H1 (cell line): ENCODE measurements around the gene STK11. TPM values are rescaled to one million over a fixed set of nuclear protein-coding genes. Genes with fewer than 3 reads are reported as not detected.

ENCODE experiments used
- CTCF ChIA-PET: fragments of 300-600 bp; sonication (Branson Sonifier 250); formaldehyde crosslinking; loops from one replicate; lab custom pipeline; 2021; ENCODE audit not compliant: partially characterized antibody; lab: Charles Lee
- POLR2A ChIA-PET: fragments of 300-600 bp; sonication (Branson Sonifier 250); formaldehyde crosslinking; loops from one replicate; lab custom pipeline; 2021; ENCODE audit warnings: inconsistent platforms; ENCODE audit not compliant: partially characterized antibody; lab: Charles Lee
- DNase-seq, 2 experiments: peaks; one replicate each; pipeline versions ENCODE4 v3.0.0 to v3.0.0-alpha.2; 2010 to 2022; ENCODE audit warnings: low spot score in 2 of 2, low read depth in 1 of 2, mixed read lengths in 1 of 2
- FAIRE-seq: peaks from 2 replicates; lab custom pipeline; 2011; peaks lifted over from hg19 to GRCh38; lab: Jason Lieb, UNC
- H2AFZ ChIP-seq: 2 replicates; pipeline ENCODE4 v1.8.1; 2012; ENCODE audit warnings: low read length, inconsistent platforms
- H2AK5ac ChIP-seq: 2 replicates; pipeline ENCODE4 v1.6.1; 2013; ENCODE audit warnings: low read depth, low read length
- H2BK120ac ChIP-seq: replicated peaks from 2 replicates; pipeline ENCODE3; 2013; ENCODE audit warnings: low read depth, low read length, inconsistent platforms
- H2BK12ac ChIP-seq: 2 replicates; pipeline ENCODE4 v1.6.1; 2013; ENCODE audit warnings: low read depth, low read length
- H2BK15ac ChIP-seq: 2 replicates; pipeline ENCODE4 v1.6.1; 2013; ENCODE audit warnings: low read length
- H2BK20ac ChIP-seq: 2 replicates; pipeline ENCODE4 v1.6.1; 2013; ENCODE audit warnings: low read length
- H2BK5ac ChIP-seq: 2 replicates; pipeline ENCODE4 v1.6.1; 2013; ENCODE audit warnings: low read depth, low read length
- H3K14ac ChIP-seq: 2 replicates; pipeline ENCODE4 v1.6.1; 2013; ENCODE audit warnings: inconsistent platforms; ENCODE audit not compliant: insufficient read length
- H3K18ac ChIP-seq: 2 replicates; pipeline ENCODE4 v1.6.1; 2013; ENCODE audit warnings: low read length; ENCODE audit errors: extremely low read depth
- H3K23ac ChIP-seq: 2 replicates; pipeline ENCODE4 v1.6.1; 2013; ENCODE audit warnings: inconsistent platforms; ENCODE audit not compliant: insufficient read length
- H3K23me2 ChIP-seq: 2 replicates; pipeline ENCODE4 v1.6.1; 2013; ENCODE audit warnings: low read depth, low read length
- H3K27ac ChIP-seq: 2 replicates; pipeline ENCODE4 v1.6.1; 2011; ENCODE audit warnings: low read depth, low read length, inconsistent platforms
- H3K27me3 ChIP-seq, 4 experiments: replicated peaks in 1 of 4; 1 replicate in 1 of 4; 2 replicates in 3 of 4; pipeline versions ENCODE4 v1.6.1 to v1.8.1; 2011 to 2013; ENCODE audit warnings: low read length in 3 of 4, mild to moderate bottlenecking in 3 of 4, inconsistent platforms in 2 of 4, mixed read lengths in 2 of 4, moderate library complexity in 1 of 4; ENCODE audit not compliant: control insufficient read depth in 3 of 4, insufficient read depth in 3 of 4; ENCODE audit errors: extremely low read depth in 1 of 4
- H3K36me3 ChIP-seq, 4 experiments: 2 replicates each; pipeline versions ENCODE4 v1.6.1 to v1.8.1; 2011 to 2013; ENCODE audit warnings: mild to moderate bottlenecking in 4 of 4, low read length in 3 of 4, moderate library complexity in 2 of 4, control low read depth in 1 of 4, inconsistent platforms in 1 of 4; ENCODE audit not compliant: insufficient read depth in 4 of 4, control insufficient read depth in 2 of 4
- H3K4ac ChIP-seq: replicated peaks from 2 replicates; pipeline ENCODE3; 2013; ENCODE audit warnings: low read length, low read depth, mixed read lengths, inconsistent platforms; ENCODE audit not compliant: insufficient read length
- H3K4me1 ChIP-seq, 4 experiments: replicated peaks in 1 of 4; 1 replicate in 1 of 4; 2 replicates in 3 of 4; pipeline versions ENCODE4 v1.6.1 to v1.8.1; 2011 to 2013; ENCODE audit warnings: low read length in 3 of 4, inconsistent platforms in 2 of 4, mixed read lengths in 1 of 4; ENCODE audit not compliant: insufficient read depth in 4 of 4, control insufficient read depth in 3 of 4
- H3K4me2 ChIP-seq, 2 experiments: 2 replicates each; pipeline versions ENCODE4 v1.6.1 to v1.8.1; 2011 to 2013; ENCODE audit warnings: low read depth in 2 of 2, low read length in 2 of 2, control low read depth in 1 of 2, inconsistent platforms in 1 of 2, mild to moderate bottlenecking in 1 of 2; ENCODE audit not compliant: insufficient read depth in 1 of 2
- H3K4me3 ChIP-seq, 4 experiments: fragments of 200-600, 300-600 bp in 1 of 4; sonication (generic), shearing (Covaris generic), sonication (Bioruptor Twin) in 1 of 4; 2 replicates each; pipeline versions ENCODE4 v1.5.1 to v1.8.1; 2011 to 2016; ENCODE audit warnings: low read length in 4 of 4, low read depth in 3 of 4, control low read depth in 2 of 4, inconsistent platforms in 2 of 4, mild to moderate bottlenecking in 2 of 4, mixed read lengths in 1 of 4, moderate library complexity in 1 of 4; ENCODE audit not compliant: insufficient read depth in 2 of 4; ENCODE audit errors: extremely low read depth in 1 of 4
- H3K56ac ChIP-seq: replicated peaks from 2 replicates; pipeline ENCODE3; 2013; ENCODE audit warnings: low read depth, mild to moderate bottlenecking, mixed read lengths, low read length, inconsistent platforms; ENCODE audit not compliant: insufficient read length
- H3K79me1 ChIP-seq: 2 replicates; pipeline ENCODE4 v1.6.1; 2013; ENCODE audit warnings: low read depth, low read length, control low read depth
- H3K79me2 ChIP-seq, 2 experiments: 2 replicates each; pipeline versions ENCODE4 v1.6.1 to v1.8.1; 2012 to 2013; ENCODE audit warnings: low read length in 2 of 2, mild to moderate bottlenecking in 2 of 2, inconsistent platforms in 1 of 2; ENCODE audit not compliant: insufficient read depth in 2 of 2, control insufficient read depth in 1 of 2
- H3K9ac ChIP-seq, 4 experiments: replicated peaks in 1 of 4; 1 replicate in 1 of 4; 2 replicates in 3 of 4; pipeline versions ENCODE4 v1.6.1 to v1.8.1; 2011 to 2013; ENCODE audit warnings: low read depth in 3 of 4, low read length in 3 of 4, control low read depth in 2 of 4, mild to moderate bottlenecking in 2 of 4, moderate library complexity in 2 of 4, inconsistent platforms in 1 of 4; ENCODE audit errors: extremely low read depth in 1 of 4
- H3K9me3 ChIP-seq, 2 experiments: 2 replicates each; pipeline versions ENCODE4 v1.6.1 to v1.8.1; 2012 to 2013; ENCODE audit warnings: mild to moderate bottlenecking in 2 of 2, moderate library complexity in 2 of 2, control low read depth in 1 of 2, inconsistent platforms in 1 of 2, low read depth in 1 of 2, low read length in 1 of 2, mixed read lengths in 1 of 2; ENCODE audit not compliant: insufficient read depth in 2 of 2
- H4K20me1 ChIP-seq, 2 experiments: replicated peaks in 1 of 2; 2 replicates each; pipeline versions ENCODE3 to v1.8.1; 2011 to 2013; ENCODE audit warnings: inconsistent platforms in 2 of 2, low read length in 2 of 2, mild to moderate bottlenecking in 1 of 2; ENCODE audit not compliant: insufficient read depth in 2 of 2, control insufficient read depth in 1 of 2
- H4K5ac ChIP-seq: 2 replicates; pipeline ENCODE4 v1.6.1; 2013; ENCODE audit warnings: low read length, low read depth, mixed read lengths, inconsistent platforms; ENCODE audit not compliant: insufficient read length
- H4K8ac ChIP-seq: 2 replicates; pipeline ENCODE4 v1.8.0; 2013; ENCODE audit warnings: mild to moderate bottlenecking, moderate library complexity, low read length, inconsistent platforms; ENCODE audit not compliant: insufficient read depth; ENCODE audit errors: extremely low read depth
- H4K91ac ChIP-seq: replicated peaks from 2 replicates; pipeline ENCODE3; 2013; ENCODE audit warnings: low read length, mixed read lengths, inconsistent platforms; ENCODE audit not compliant: insufficient read length
- CBX5 ChIP-seq: fragments of 300-800, 300-1000 bp; sonication (generic); IDR thresholded peaks from 2 replicates; pipeline ENCODE4 v1.7.1; 2016; ENCODE audit warnings: antibody characterized with exemption, low read length, low read depth
- CHD1 ChIP-seq: IDR thresholded peaks from 2 replicates; pipeline ENCODE4 v1.6.1; 2012; ENCODE audit warnings: low read depth, low read length, improper control_type of control experiment
- EGR1 ChIP-seq: IDR thresholded peaks from 2 replicates; pipeline ENCODE4 v1.6.1; 2011; ENCODE audit warnings: low read depth, low read length, borderline replicate concordance
- GTF2F1 ChIP-seq: IDR thresholded peaks from 2 replicates; pipeline ENCODE4 v1.6.1; 2012; ENCODE audit warnings: low read depth, low read length, improper control_type of control experiment, borderline replicate concordance
- POLR2AphosphoS5 ChIP-seq: IDR thresholded peaks from 2 replicates; pipeline ENCODE4 v1.6.1; 2011; ENCODE audit warnings: low read depth, low read length
- POU5F1 ChIP-seq: IDR thresholded peaks from 2 replicates; pipeline ENCODE4 v1.6.1; 2011; ENCODE audit warnings: low read depth, mild to moderate bottlenecking, low read length, moderate library complexity
- RAD21 ChIP-seq, 2 experiments: IDR thresholded peaks in 1 of 2; conservative IDR thresholded peaks in 1 of 2; 2 replicates each; pipeline ENCODE4 v1.6.1; 2011; ENCODE audit warnings: low read depth in 2 of 2, low read length in 2 of 2, improper control_type of control experiment in 1 of 2, inconsistent platforms in 1 of 2, mild to moderate bottlenecking in 1 of 2, moderate library complexity in 1 of 2
- SIRT6 ChIP-seq: IDR thresholded peaks from one replicate; pipeline ENCODE4 v1.7.1; 2012; ENCODE audit warnings: low read length, inconsistent platforms
- TAF7 ChIP-seq: optimal IDR thresholded peaks from 2 replicates; pipeline ENCODE3; 2011; ENCODE audit warnings: low read depth, mild to moderate bottlenecking, inconsistent platforms, low read length, moderate library complexity, borderline replicate concordance
- TEAD4 ChIP-seq: IDR thresholded peaks from 2 replicates; pipeline ENCODE4 v1.6.1; 2012; ENCODE audit warnings: low read depth, low read length, inconsistent platforms, mixed read lengths
- WGBS, 2 experiments: shearing (Covaris generic) in 1 of 2; methylation state at CpG; one replicate each; pipeline versions ENCODE4 v1.1.6 to v1.1.7; 2013 to 2015; ENCODE audit warnings: low lambda C conversion rate in 2 of 2, mixed read lengths in 2 of 2, inconsistent platforms in 1 of 2, low coverage in 1 of 2, missing lambda C conversion rate in 1 of 2; ENCODE audit not compliant: insufficient replicate concordance in 2 of 2, insufficient coverage in 1 of 2, insufficient read length in 1 of 2; ENCODE audit errors: extremely low coverage in 1 of 2, missing lambda C conversion rate in 1 of 2; 5-methylcytosine and 5-hydroxymethylcytosine counted together
- polyA plus RNA-seq, 7 experiments: library from polyadenylated mRNA; depleted of rRNA in 3 of 7; stranded (reverse) in 5 of 7; unstranded in 2 of 7; fragments of >200 nt in 5 of 7; fragments of 200-250 nt in 2 of 7; gene quantifications; 1 replicate in 5 of 7; 2 replicates in 1 of 7; 4 replicates in 1 of 7; pipeline versions ENCODE4 v1.2.1 to v1.2.3, GENCODE V29; 2011 to 2013; ENCODE audit warnings: missing spikeins in 2 of 7, mixed read lengths in 2 of 7
- total RNA-seq: library from RNA; stranded (reverse); fragmentation: NEBNext Ultra II Directional; extraction: Animal tissue kit (Norgen Biotek cat#: 25700); gene quantifications from 2 replicates; pipeline ENCODE4 v1.2.1, GENCODE V29; 2021
- TF ChIP-seq, protein P1 (sequence below): IDR thresholded peaks from 2 replicates; pipeline ENCODE4 v1.6.1; 2012; ENCODE audit warnings: inconsistent platforms

STK11 gene
- total and polyA plus RNA-seq, 2 of the 8 experiments (the other 6 are each of a cell fraction or from before 2014, with no cell fraction given): 45.3 to 70.7 TPM

DNA sequence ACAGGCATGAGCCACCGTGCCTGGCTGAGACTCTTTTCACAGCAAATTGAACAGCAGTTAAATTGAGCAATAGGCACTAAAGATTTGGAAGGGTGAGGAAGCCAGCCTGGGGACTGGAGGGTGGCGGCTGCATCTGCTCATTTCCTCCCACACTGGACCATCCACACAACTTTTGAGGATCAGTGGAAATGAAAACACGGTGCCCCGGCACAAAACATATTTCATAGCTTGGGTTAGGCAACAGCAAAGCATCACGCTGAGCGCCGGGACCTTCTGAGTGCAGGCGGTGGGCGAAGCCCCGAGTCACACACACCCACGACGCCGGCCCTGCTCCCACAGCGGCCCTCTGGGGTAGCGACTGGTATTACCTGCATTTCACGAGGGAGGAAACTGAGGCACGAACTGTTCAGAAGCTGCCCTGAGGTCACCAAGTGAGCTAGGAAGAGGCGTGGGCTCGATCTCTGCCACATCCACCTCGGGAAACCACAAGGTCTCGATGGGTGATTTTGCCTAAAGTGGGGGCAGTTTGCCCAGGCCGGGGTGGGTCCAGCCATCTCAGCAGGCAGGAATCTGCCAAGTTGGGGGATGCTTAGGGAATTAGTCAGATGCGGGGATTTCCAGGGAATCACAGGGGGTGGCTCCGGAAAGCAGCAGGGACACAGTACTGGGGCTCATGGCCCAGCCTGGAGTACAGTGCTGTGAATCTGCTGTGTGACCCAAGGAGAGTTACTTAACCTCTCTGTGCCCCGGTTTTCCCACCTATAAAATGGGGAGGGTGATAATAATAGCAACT lies 28.1 kb upstream of the STK11 start:
- Histone ChIP-seq H2BK120ac (peak overlapping the region; percentile 64), H4K20me1 (no peaks in the 10 kb centered on the region), H3K56ac (no peak overlapping the region), H3K4me3 (no peak overlapping the region), H3K9me3 (no peaks in the 10 kb centered on the region), H3K79me1 (peaks cover 3% of the 10 kb centered on the region; the same call in 1 of the 2 replicates), H2AK5ac (no peak overlapping the region), H3K4me1 (peaks cover 3 to 18% (median 10%) of the 10 kb centered on the region in 4 experiments), H3K27me3 (no peaks in the 10 kb centered on the region), H4K8ac (no peak overlapping the region), H2BK5ac (no peak overlapping the region), H3K4me2 (no peak overlapping the region), H3K18ac (no peak overlapping the region), H3K79me2 (peaks cover 0 to 10% of the 10 kb centered on the region in 2 experiments; a peak in 1 of 4 replicates), H2BK12ac (peak overlapping the region; percentile 27; the same call in 1 of the 2 replicates), H2AFZ (no peak overlapping the region), H3K36me3 (no peaks in the 10 kb centered on the region), H3K4ac (no peak overlapping the region), H4K91ac (peak overlapping the region; percentile 5), H3K23me2 (peaks cover 11% of the 10 kb centered on the region; the same call in 1 of the 2 replicates), H3K23ac (no peak overlapping the region), H2BK20ac (no peak overlapping the region), H4K5ac (no peak overlapping the region), H3K14ac (no peak overlapping the region), H3K27ac (no peak overlapping the region), H3K9ac (no peak overlapping the region), H2BK15ac (no peak overlapping the region)
- FAIRE-seq (no peak), DNase-seq (no peak)
- CTCF ChIA-PET: interaction anchor here (0.6 to 2.9 kb wide), 8 partner anchors 22 to 65 kb away, joined by 3 to 11 read pairs (median 3); no protein-coding TSS in a partner anchor
- 88% methylated on average over 25 of the region's 25 CpGs; no CpG with 5 or more reads in 1 of the 2 experiments for WGBS, 2 experiments
- POLR2A ChIA-PET: interaction anchor here (0.8 to 1.9 kb wide), 4 partner anchors 26 to 92 kb away, joined by 3 to 6 read pairs (median 4); partner anchors contain the start of genes CIRBP and GPX4
- no peak for TF ChIP-seq SIRT6
- TF ChIP-seq EGR1: no peak
- TF ChIP-seq CHD1: no peak
- TF ChIP-seq, protein P1, sequence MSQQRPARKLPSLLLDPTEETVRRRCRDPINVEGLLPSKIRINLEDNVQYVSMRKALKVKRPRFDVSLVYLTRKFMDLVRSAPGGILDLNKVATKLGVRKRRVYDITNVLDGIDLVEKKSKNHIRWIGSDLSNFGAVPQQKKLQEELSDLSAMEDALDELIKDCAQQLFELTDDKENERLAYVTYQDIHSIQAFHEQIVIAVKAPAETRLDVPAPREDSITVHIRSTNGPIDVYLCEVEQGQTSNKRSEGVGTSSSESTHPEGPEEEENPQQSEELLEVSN: no peak
- TF ChIP-seq POLR2AphosphoS5: no peak
- no peak for TF ChIP-seq TEAD4
- no peak for TF ChIP-seq CBX5
- no peak for TF ChIP-seq GTF2F1
- TF ChIP-seq POU5F1: no peak
- TF ChIP-seq RAD21 (IDR thresholded peaks at IDR 0.05 in 1 of 2, conservative IDR thresholded peaks at IDR 0.05 in 1 of 2; ENCODE audit: low read depth in 2 of 2, low read length in 2 of 2): peak in 1 of 2 experiments; percentile 34; a peak in 2 of 4 replicates
- no peak for TF ChIP-seq TAF7
